ENCODE data around the gene MSRB3.

DNA sequence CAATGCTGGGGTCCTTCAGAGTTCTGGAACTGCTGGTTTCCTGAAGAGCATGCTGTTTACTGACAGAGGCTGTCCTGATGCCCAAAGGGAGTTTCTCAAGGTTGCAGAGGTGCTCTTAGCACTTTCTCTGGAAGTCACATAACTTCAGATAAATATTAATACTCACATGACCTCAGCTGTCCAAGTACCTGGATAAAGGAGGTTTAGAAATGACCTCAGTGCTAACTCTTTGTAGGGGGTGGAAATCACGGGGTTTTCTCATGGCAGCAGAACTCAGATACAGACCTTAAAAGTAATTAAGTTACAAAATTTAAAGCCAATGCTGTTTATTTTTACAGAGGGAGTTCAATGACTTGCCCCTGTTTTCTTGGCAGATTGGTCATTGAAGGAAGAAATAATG is 225.9 kb downstream of the MSRB3 start:
- TF ChIP-seq POLR2A (IDR thresholded peaks at IDR 0.05; ENCODE audit: low read depth, low read length) (no peak), TAF1 (IDR thresholded peaks at IDR 0.05; ENCODE audit: borderline replicate concordance, low read depth, low read length) (no peak), POLR2AphosphoS5 (IDR thresholded peaks at IDR 0.05; ENCODE audit: low read depth, low read length) (no peak)

Data from GM12892 (cell line).